Forelimb muscle (tissue), 1 donor: ENCODE results near the gene PCNX2. TPM values are rescaled to one million over a fixed set of nuclear protein-coding genes. Genes with fewer than 3 reads are reported as not detected.

Experiments
- DNase-seq: peaks from one replicate; pipeline ENCODE4 v3.0.0-alpha.2; 2013; ENCODE audit warnings: low read depth
- polyA plus RNA-seq: library from polyadenylated mRNA; unstranded; fragments of 120-200 nt; gene quantifications from one replicate; pipeline ENCODE4 v1.2.1, GENCODE V29; 2013; ENCODE audit not compliant: insufficient read length

Gene PCNX2
- polyA plus RNA-seq, 1 donor, result 2.5 TPM

- no peak for DNase-seq
These were observed 310.7 kb downstream of the PCNX2 start for GRCh38 chr1:232984577-232985425.

GRCh38 chr1:232983817-232984567 lies 311.5 kb downstream of the PCNX2 start:
- no peak for DNase-seq

- no peak for DNase-seq
These were observed 312.1 kb downstream of the PCNX2 start for GRCh38 chr1:232983375-232983774.

- no peak for DNase-seq
These were observed 313.1 kb downstream of the PCNX2 start for GRCh38 chr1:232982238-232982944.

GRCh38 chr1:232980986-232981560 lies 314.5 kb downstream of the PCNX2 start:
- no peak for DNase-seq

GRCh38 chr1:232980355-232980978 lies 315.1 kb downstream of the PCNX2 start:
- DNase-seq, result no peak

GRCh38 chr1:232979558-232979957 lies 316.0 kb downstream of the PCNX2 start:
- no peak for DNase-seq

GRCh38 chr1:232978815-232979214 lies 316.7 kb downstream of the PCNX2 start:
- no peak for DNase-seq

- DNase-seq, result no peak
These were observed 317.4 kb downstream of the PCNX2 start for GRCh38 chr1:232978091-232978634.

GRCh38 chr1:232974971-232975370 lies 320.6 kb downstream of the PCNX2 start:
- DNase-seq, result no peak

- no peak for DNase-seq
These were observed 321.6 kb downstream of the PCNX2 start for GRCh38 chr1:232973652-232974611.

- no peak for DNase-seq
These were observed 325.0 kb downstream of the PCNX2 start for GRCh38 chr1:232970508-232970907.

GRCh38 chr1:232969799-232970198 lies 325.7 kb downstream of the PCNX2 start:
- no peak for DNase-seq

GRCh38 chr1:232968965-232969364 lies 326.6 kb downstream of the PCNX2 start:
- no peak for DNase-seq

GRCh38 chr1:232968391-232968790 lies 327.1 kb downstream of the PCNX2 start:
- no peak for DNase-seq

- no peak for DNase-seq
These were observed 328.9 kb downstream of the PCNX2 start for GRCh38 chr1:232966663-232967062.

GRCh38 chr1:232965912-232966217 lies 329.7 kb downstream of the PCNX2 start:
- no peak for DNase-seq

GRCh38 chr1:232965124-232965911 lies 330.2 kb downstream of the PCNX2 start:
- DNase-seq, result no peak

GRCh38 chr1:232964601-232965000 lies 330.9 kb downstream of the PCNX2 start:
- DNase-seq, result no peak
